ENCODE results near the gene TAS2R13.

TAS2R13 gene

DNA sequence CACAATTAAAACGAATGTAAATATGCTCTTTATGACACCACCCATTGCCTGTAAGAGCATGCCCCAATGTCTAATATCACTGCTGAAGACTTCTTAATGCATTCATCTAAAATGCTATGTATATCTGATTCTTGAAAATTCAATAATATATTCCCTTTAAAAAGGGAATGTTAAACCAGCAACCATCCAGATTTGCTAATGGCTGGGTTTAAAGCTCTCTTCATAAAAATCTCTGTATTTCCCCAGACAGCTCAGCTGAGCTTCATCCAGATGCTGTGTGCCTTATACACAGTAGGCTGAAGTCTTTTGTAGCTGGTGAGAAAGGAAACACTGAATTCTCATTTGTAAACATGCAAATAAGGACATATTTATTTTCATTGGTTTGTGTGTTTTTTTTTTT, 29.8 kb upstream of the TAS2R13 start, which contains the start of gene TAS2R14:
Gene TAS2R14, minus strand, starts transcription at position 101 of the 400 bp plus-strand sequence. Its CDS starts 56 bp downstream, at position 45.
- H4K91ac ChIP-seq (ENCODE audit: low read depth, low read length, poor library complexity): no peak within 1 kb of the TSS
- H3K4me1 ChIP-seq (ENCODE audit: control insufficient read depth in 2 of 2, insufficient read depth in 1 of 2, low read depth in 1 of 2, low read length in 2 of 2): no peaks in the 10 kb centered on the region
- H2BK15ac ChIP-seq (ENCODE audit: low read length): no peak within 1 kb of the TSS
- H4K8ac ChIP-seq (ENCODE audit: low read depth, low read length): no peak within 1 kb of the TSS
- H2AK5ac ChIP-seq (ENCODE audit: low read depth, low read length): no peak within 1 kb of the TSS
- no peak within 1 kb of the TSS for H2BK120ac ChIP-seq (ENCODE audit: low read depth, low read length)
- no peak for DNase-seq (ENCODE audit: low spot score)
- WGBS, 2 donors (ENCODE audit: extremely low coverage in 2 of 2, insufficient read length in 2 of 2, insufficient replicate concordance in 1 of 2): no CpG with 5 or more reads among the region's 1 CpG
- H3K27me3 ChIP-seq (ENCODE audit: control insufficient read depth in 3 of 3, insufficient read depth in 3 of 3, low read depth in 1 of 3, low read length in 3 of 3): no peaks in the 10 kb centered on the region
- H3K4me2 ChIP-seq (ENCODE audit: insufficient read depth, low read length, poor library complexity, severe bottlenecking): no peak within 1 kb of the TSS
- H2BK12ac ChIP-seq (ENCODE audit: low read length): no peak within 1 kb of the TSS
- no peak within 1 kb of the TSS for H3K4me3 ChIP-seq (ENCODE audit: low read length in 2 of 2)
- H3K23ac ChIP-seq (ENCODE audit: low read depth, low read length, poor library complexity): no peak within 1 kb of the TSS
- H3K36me3 ChIP-seq (replicated peaks in 1 of 2; ENCODE audit: control insufficient read depth in 2 of 2, insufficient read depth in 2 of 2, low read length in 2 of 2): no peaks in the 10 kb centered on the region
- no peak within 1 kb of the TSS for H3K27ac ChIP-seq (replicated peaks; ENCODE audit: low read length)
- H3K18ac ChIP-seq (ENCODE audit: low read length): no peak within 1 kb of the TSS
- no peak within 1 kb of the TSS for H3K14ac ChIP-seq (ENCODE audit: low read length)
- no peak within 1 kb of the TSS for H3K9ac ChIP-seq (ENCODE audit: low read depth, low read length, poor library complexity)
- no peak within 1 kb of the TSS for H2BK5ac ChIP-seq (ENCODE audit: low read length)
- H2AFZ ChIP-seq (ENCODE audit: low read length): no peak within 1 kb of the TSS
- no peaks in the 10 kb centered on the region for H3K9me3 ChIP-seq (replicated peaks in 1 of 2; ENCODE audit: control insufficient read depth in 2 of 2, insufficient read depth in 1 of 2, low read depth in 1 of 2, low read length in 2 of 2)
- no peaks in the 10 kb centered on the region for H3K79me1 ChIP-seq (ENCODE audit: low read depth, low read length)
- H3K4ac ChIP-seq (ENCODE audit: low read length): no peak within 1 kb of the TSS

DNA sequence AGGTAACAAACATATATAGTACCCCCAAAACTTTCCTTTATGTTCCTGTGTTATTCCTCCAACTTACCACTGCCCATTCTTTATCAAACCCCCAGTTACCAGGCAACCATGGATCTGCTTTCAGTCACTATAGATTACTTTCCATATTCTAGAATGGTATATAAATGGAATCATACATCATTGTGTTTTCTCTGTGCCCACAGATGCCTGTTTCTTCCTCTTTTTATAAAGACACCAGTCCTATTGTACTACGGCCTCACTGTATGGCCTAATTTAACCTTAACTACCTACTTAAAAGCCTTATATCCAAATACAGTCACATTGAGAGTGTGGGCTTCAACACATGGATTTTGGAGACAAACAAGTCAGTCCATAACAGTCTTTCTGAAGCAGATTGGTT, 27.1 kb upstream of the TAS2R13 start:
- Histone ChIP-seq H3K4me3 (ENCODE audit: low read length in 2 of 2) (no peak overlapping the region), H3K79me1 (ENCODE audit: low read depth, low read length) (no peaks in the 10 kb centered on the region), H3K9me3 (replicated peaks in 1 of 2; ENCODE audit: control insufficient read depth in 2 of 2, insufficient read depth in 1 of 2, low read depth in 1 of 2, low read length in 2 of 2) (no peaks in the 10 kb centered on the region), H3K14ac (ENCODE audit: low read length) (no peak overlapping the region), H2BK120ac (ENCODE audit: low read depth, low read length) (no peak overlapping the region), H3K4me2 (ENCODE audit: insufficient read depth, low read length, poor library complexity, severe bottlenecking) (no peak overlapping the region), H2AFZ (ENCODE audit: low read length) (no peak overlapping the region), H3K23ac (ENCODE audit: low read depth, low read length, poor library complexity) (no peak overlapping the region), H3K27me3 (ENCODE audit: control insufficient read depth in 3 of 3, insufficient read depth in 3 of 3, low read depth in 1 of 3, low read length in 3 of 3) (no peaks in the 10 kb centered on the region), H3K36me3 (replicated peaks in 1 of 2; ENCODE audit: control insufficient read depth in 2 of 2, insufficient read depth in 2 of 2, low read length in 2 of 2) (no peaks in the 10 kb centered on the region), H4K91ac (ENCODE audit: low read depth, low read length, poor library complexity) (no peak overlapping the region), H2BK15ac (ENCODE audit: low read length) (no peak overlapping the region), H3K4me1 (ENCODE audit: control insufficient read depth in 2 of 2, insufficient read depth in 1 of 2, low read depth in 1 of 2, low read length in 2 of 2) (no peaks in the 10 kb centered on the region), H3K18ac (ENCODE audit: low read length) (no peak overlapping the region), H2BK5ac (ENCODE audit: low read length) (no peak overlapping the region), H3K27ac (replicated peaks; ENCODE audit: low read length) (no peak overlapping the region), H3K4ac (ENCODE audit: low read length) (no peak overlapping the region), H2AK5ac (ENCODE audit: low read depth, low read length) (no peak overlapping the region), H4K8ac (ENCODE audit: low read depth, low read length) (no peak overlapping the region), H2BK12ac (ENCODE audit: low read length) (no peak overlapping the region), H3K9ac (ENCODE audit: low read depth, low read length, poor library complexity) (no peak overlapping the region)
- no CpG with 5 or more reads among the region's 1 CpG for WGBS, 2 donors (ENCODE audit: extremely low coverage in 2 of 2, insufficient read length in 2 of 2, insufficient replicate concordance in 1 of 2)
- DNase-seq (ENCODE audit: low spot score): no peak

DNA sequence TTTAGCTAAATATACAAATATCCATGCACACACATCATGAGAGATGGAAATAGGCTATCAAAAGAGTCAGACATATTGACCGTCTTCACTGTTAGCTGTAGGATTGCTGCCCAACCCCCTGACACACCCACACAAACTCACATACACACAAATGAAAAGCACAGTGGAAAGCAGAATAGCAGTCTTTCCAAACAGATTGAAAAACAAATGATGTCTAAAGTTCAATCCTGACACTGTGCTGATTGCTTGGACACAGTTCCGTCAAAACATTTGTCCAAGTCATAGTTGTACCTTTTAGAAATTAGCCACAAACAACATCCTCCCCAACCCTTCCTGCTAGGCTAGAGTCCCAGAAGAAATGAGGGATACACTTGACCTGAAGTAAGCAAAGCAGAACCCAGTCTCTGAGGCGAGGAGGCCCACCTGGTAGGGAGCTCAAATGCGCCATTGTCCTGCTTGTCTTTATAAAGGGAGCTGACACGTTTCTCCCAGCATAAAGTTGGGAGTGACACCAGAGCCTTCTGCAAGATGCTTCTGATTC, 19.5 kb upstream of the TAS2R13 start, which contains the start of gene PRH2:
Gene PRH2, plus strand, starts transcription at position 491 of the 541 bp plus-strand sequence. Its CDS starts 38 bp downstream, at position 529.
- no peaks in the 10 kb centered on the region for H3K9me3 ChIP-seq (replicated peaks in 1 of 2; ENCODE audit: control insufficient read depth in 2 of 2, insufficient read depth in 1 of 2, low read depth in 1 of 2, low read length in 2 of 2)
- WGBS, 2 donors (ENCODE audit: extremely low coverage in 2 of 2, insufficient read length in 2 of 2, insufficient replicate concordance in 1 of 2): no CpG with 5 or more reads among the region's 5 CpGs
- no peaks in the 10 kb centered on the region for H3K4me1 ChIP-seq (ENCODE audit: control insufficient read depth in 2 of 2, insufficient read depth in 1 of 2, low read depth in 1 of 2, low read length in 2 of 2)
- H3K14ac ChIP-seq (ENCODE audit: low read length): no peak within 1 kb of the TSS
- no peak within 1 kb of the TSS for H2AK5ac ChIP-seq (ENCODE audit: low read depth, low read length)
- no peak within 1 kb of the TSS for H3K9ac ChIP-seq (ENCODE audit: low read depth, low read length, poor library complexity)
- H3K36me3 ChIP-seq (replicated peaks in 1 of 2; ENCODE audit: control insufficient read depth in 2 of 2, insufficient read depth in 2 of 2, low read length in 2 of 2): no peaks in the 10 kb centered on the region
- H3K27me3 ChIP-seq (ENCODE audit: control insufficient read depth in 3 of 3, insufficient read depth in 3 of 3, low read depth in 1 of 3, low read length in 3 of 3): no peaks in the 10 kb centered on the region
- DNase-seq (ENCODE audit: low spot score): no peak
- H3K18ac ChIP-seq (ENCODE audit: low read length): no peak within 1 kb of the TSS
- H3K4me3 ChIP-seq (ENCODE audit: low read length in 2 of 2): no peak within 1 kb of the TSS
- H3K27ac ChIP-seq (replicated peaks; ENCODE audit: low read length): no peak within 1 kb of the TSS
- no peak within 1 kb of the TSS for H2BK12ac ChIP-seq (ENCODE audit: low read length)
- no peak within 1 kb of the TSS for H3K23ac ChIP-seq (ENCODE audit: low read depth, low read length, poor library complexity)
- H3K79me1 ChIP-seq (ENCODE audit: low read depth, low read length): no peaks in the 10 kb centered on the region
- H2AFZ ChIP-seq (ENCODE audit: low read length): no peak within 1 kb of the TSS
- no peak within 1 kb of the TSS for H4K8ac ChIP-seq (ENCODE audit: low read depth, low read length)
- H2BK15ac ChIP-seq (ENCODE audit: low read length): no peak within 1 kb of the TSS
- no peak within 1 kb of the TSS for H2BK5ac ChIP-seq (ENCODE audit: low read length)
- H3K4me2 ChIP-seq (ENCODE audit: insufficient read depth, low read length, poor library complexity, severe bottlenecking): no peak within 1 kb of the TSS
- H3K4ac ChIP-seq (ENCODE audit: low read length): no peak within 1 kb of the TSS
- no peak within 1 kb of the TSS for H4K91ac ChIP-seq (ENCODE audit: low read depth, low read length, poor library complexity)
- H2BK120ac ChIP-seq (ENCODE audit: low read depth, low read length): no peak within 1 kb of the TSS

DNA sequence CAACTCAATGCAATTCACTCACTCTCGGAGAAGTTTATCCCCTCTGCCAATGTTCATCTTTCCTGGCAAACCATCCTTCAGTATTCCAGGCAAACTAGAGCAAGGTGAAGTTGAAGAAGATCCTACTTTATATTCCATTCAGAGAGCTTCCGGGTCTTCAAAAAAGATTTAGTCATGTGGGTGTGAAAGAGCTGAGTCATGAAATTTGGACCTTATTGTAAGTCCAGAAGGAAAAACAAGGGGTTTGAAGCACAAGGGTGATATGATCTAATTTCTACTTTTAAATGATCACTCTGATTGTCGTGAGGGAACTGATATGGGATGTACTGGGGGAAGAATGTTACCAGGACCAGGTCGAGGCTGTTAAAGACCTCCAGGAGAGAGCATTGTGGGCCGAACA, 16.9 kb upstream of the TAS2R13 start:
- no peak overlapping the region for H3K4me3 ChIP-seq (ENCODE audit: low read length in 2 of 2)
- no peak overlapping the region for H4K91ac ChIP-seq (ENCODE audit: low read depth, low read length, poor library complexity)
- no peak overlapping the region for H2BK12ac ChIP-seq (ENCODE audit: low read length)
- DNase-seq (ENCODE audit: low spot score): no peak
- no peak overlapping the region for H3K4ac ChIP-seq (ENCODE audit: low read length)
- no peak overlapping the region for H4K8ac ChIP-seq (ENCODE audit: low read depth, low read length)
- no peak overlapping the region for H3K18ac ChIP-seq (ENCODE audit: low read length)
- no peaks in the 10 kb centered on the region for H3K79me1 ChIP-seq (ENCODE audit: low read depth, low read length)
- no peak overlapping the region for H2BK120ac ChIP-seq (ENCODE audit: low read depth, low read length)
- no peak overlapping the region for H2BK15ac ChIP-seq (ENCODE audit: low read length)
- H2AK5ac ChIP-seq (ENCODE audit: low read depth, low read length): no peak overlapping the region
- H3K36me3 ChIP-seq (replicated peaks in 1 of 2; ENCODE audit: control insufficient read depth in 2 of 2, insufficient read depth in 2 of 2, low read length in 2 of 2): no peaks in the 10 kb centered on the region
- H3K14ac ChIP-seq (ENCODE audit: low read length): no peak overlapping the region
- no peak overlapping the region for H3K27ac ChIP-seq (replicated peaks; ENCODE audit: low read length)
- H3K9ac ChIP-seq (ENCODE audit: low read depth, low read length, poor library complexity): no peak overlapping the region
- no peak overlapping the region for H3K4me2 ChIP-seq (ENCODE audit: insufficient read depth, low read length, poor library complexity, severe bottlenecking)
- WGBS, 2 donors (ENCODE audit: extremely low coverage in 2 of 2, insufficient read length in 2 of 2, insufficient replicate concordance in 1 of 2): no CpG with 5 or more reads among the region's 5 CpGs
- no peaks in the 10 kb centered on the region for H3K9me3 ChIP-seq (replicated peaks in 1 of 2; ENCODE audit: control insufficient read depth in 2 of 2, insufficient read depth in 1 of 2, low read depth in 1 of 2, low read length in 2 of 2)
- H3K27me3 ChIP-seq (ENCODE audit: control insufficient read depth in 3 of 3, insufficient read depth in 3 of 3, low read depth in 1 of 3, low read length in 3 of 3): no peaks in the 10 kb centered on the region
- no peak overlapping the region for H3K23ac ChIP-seq (ENCODE audit: low read depth, low read length, poor library complexity)
- H2AFZ ChIP-seq (ENCODE audit: low read length): no peak overlapping the region
- no peaks in the 10 kb centered on the region for H3K4me1 ChIP-seq (ENCODE audit: control insufficient read depth in 2 of 2, insufficient read depth in 1 of 2, low read depth in 1 of 2, low read length in 2 of 2)
- no peak overlapping the region for H2BK5ac ChIP-seq (ENCODE audit: low read length)
